ENCODE results near the gene ARAP2.
"Not testable (repeated sequence)": the region's sequence is repeated elsewhere in the genome, so short reads cannot be mapped to it uniquely, and the experiment has no call there.

The ARAP2 gene

DNA sequence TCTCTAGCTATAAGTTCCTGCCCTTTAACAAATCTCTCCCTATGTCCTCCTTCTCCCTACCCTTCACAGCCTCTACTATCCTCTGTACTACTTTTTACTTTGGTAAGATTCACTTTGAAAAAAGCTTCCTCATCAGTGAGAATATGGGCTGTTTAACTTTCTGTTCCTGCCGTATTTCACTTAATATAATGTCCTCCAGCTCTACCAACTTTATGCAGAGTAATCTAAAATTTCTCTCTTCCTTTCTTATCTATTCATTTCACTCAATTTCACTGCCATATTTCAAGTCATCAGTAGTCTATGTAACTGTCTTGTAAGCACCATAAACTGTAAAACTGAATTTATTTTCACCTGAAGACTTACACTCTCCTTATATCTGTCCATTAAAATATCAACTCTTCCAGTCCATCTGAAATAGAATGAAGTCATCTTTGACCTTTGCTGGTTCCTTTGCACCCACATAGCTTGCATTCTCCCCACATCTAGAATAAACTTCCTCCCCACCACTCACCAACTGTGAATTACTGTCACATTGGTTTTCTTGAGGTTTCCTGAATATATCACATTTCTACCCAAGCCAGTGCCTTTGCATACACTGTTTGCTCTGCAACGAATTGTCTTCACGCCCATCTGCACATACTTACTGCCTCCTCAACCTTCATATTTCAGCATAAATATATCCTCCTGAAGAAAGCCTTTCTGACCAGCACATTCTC lies 54.6 kb downstream of the ARAP2 start:
- no peak overlapping the region for H3K4me3 ChIP-seq (ENCODE audit: low read depth, low read length)

DNA sequence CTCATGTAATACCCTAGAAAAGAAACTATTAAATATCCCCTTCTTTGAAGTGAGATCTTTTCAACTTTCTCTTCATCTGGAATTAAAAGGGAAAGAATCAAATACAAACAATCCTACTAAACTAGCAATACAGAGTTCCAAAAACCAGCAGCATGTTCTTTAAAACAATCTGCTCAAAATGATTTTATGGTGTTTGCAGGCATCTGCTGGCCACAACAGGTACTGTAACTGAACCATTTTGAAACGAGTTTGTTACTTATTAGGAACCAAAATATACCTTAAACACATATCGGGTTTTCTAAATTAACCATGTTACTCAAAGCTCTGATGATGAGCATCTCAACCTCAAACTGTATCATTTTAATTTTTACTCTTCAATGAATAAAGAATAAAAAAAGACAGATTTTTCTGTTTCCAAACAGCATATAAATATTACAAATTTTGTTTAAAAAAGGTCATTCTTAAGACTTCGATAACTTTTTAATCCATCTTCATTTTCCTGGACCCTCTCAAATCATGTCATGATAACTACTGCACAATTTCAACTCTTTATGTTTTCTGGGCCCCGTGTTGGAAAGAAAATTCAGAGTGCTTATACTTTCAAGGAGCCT lies 56.5 kb downstream of the ARAP2 start:
- no peak overlapping the region for H3K4me3 ChIP-seq (ENCODE audit: low read depth, low read length)

DNA sequence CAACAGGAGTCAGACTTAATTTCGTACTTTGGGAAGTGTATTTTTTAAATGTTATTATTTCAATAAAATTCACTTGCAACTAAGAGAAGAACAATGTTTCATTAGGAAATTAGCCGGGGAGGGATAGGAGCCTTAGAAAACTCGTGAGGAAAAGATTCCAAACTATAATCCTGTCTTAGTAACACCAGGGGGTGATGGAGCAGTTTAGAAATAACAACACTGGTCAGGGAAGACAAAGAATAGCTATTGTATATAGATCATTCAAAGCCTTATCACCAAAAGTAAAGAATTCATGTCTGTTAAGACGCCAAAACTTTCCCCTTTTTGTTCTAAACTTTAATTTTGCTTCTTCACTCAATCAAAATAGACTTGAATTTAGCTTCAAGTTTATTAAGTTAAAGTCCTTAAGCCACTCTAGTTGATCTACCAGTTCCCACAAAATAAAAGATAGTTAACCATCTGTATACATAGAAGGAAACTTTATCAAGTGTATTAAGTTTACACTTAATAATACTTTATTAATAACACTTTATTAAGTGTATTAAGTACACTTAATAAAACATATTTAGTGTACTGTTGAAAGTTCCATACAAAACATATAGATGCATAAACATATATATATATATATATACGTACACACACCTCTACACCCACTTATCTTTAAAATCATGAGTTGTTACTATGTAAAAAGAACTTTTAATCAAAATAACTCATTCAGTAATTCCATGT lies 60.5 kb downstream of the ARAP2 start:
- no peak overlapping the region for H3K4me3 ChIP-seq (ENCODE audit: low read depth, low read length)

DNA sequence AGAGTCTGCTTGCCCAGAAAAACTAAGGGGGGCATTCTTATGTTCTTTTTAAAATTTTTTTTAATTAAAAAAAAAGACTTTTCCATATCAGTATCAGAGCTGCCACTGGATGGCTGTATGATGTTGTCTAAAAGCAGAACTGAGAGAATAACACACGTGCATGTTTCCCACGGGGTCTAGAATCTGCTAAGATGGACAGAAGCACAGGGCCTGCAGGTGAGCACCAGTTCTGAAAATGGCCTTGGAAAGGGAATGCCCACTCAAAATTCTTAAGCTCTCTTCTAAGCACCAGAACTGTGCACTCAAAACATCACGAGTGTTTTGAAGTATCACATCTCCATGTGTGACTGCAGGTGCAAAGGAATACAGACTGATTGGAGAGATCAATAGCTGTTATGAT lies 61.1 kb downstream of the ARAP2 start:
- H3K4me3 ChIP-seq (ENCODE audit: low read depth, low read length) = no peak overlapping the region

DNA sequence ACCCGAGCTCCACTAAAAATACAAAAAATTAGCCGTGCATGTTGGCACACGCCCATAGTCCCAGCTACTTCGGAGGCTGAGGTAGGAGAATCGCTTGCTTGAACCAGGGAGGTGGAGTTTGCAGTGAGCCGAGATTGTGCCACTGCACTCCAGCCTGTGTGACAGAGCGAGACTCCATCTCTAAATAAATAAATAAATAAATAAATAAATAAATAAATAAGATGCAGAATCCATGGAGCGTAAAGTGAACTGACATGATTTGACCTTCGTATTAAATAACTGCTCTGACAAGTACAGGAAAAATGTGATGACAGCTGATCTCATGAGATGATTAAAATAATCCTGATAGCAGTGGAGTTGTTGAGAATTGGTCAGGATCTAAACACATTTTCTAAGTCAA lies 62.0 kb downstream of the ARAP2 start:
- H3K4me3 ChIP-seq (ENCODE audit: low read depth, low read length) = not testable (repeated sequence)

DNA sequence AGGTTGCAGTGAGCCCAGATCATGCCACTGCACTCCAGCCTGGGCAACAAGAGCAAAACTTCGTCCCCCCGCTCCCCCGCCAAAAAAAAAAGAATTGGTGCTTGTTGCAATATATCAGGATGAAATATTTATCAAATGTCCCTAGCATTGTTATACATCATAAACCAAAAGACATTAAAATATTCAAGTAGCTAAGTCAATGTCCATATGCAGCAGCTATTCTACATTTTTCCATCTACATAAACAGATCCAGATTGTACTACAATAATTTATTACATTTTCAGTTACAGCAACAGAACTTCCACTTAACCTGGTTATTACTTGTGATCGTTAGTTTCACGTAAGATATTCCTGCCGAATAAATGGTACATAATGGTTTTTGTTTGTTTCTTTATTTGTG lies 64.1 kb downstream of the ARAP2 start:
- H3K4me3 ChIP-seq (ENCODE audit: low read depth, low read length) = no peak overlapping the region

DNA sequence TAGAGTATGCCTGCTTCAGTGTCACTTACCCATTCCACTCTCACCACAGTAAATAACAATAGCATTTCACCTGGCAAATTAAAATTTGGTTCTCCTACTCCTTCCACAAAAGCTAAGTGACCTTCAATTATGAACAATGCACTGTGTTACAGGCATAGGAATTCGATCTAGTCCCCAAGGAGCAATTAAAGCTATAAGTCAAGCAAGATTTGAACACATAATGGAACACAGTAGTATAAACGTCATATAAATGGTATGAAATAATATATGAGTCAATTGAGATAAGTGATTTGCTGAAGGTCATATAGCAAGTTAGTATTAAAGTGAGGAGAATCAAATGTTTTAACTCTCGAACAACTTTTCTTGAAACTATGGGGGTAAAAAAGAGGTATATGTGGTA lies 65.8 kb downstream of the ARAP2 start:
- H3K4me3 ChIP-seq (ENCODE audit: low read depth, low read length) = no peak overlapping the region

DNA sequence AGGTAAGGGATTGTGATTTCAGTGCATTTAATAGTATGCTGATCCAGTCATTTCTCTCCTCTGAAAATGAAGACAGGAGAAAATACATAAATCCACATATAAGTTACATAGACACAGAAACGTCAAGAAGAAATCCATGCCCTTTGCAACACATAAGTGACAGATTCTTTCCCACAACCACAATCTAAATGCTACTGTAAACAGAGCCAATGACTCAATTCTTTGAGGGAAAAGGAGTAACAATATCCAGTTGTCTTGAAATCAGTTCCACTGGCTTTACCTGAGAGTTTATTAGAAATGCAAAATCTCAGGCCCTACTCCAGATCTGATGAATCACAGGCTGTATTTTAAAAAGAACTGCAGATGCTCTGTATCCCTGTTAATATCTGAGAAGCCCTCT lies 66.4 kb downstream of the ARAP2 start:
- H3K4me3 ChIP-seq (ENCODE audit: low read depth, low read length) = no peak overlapping the region

DNA sequence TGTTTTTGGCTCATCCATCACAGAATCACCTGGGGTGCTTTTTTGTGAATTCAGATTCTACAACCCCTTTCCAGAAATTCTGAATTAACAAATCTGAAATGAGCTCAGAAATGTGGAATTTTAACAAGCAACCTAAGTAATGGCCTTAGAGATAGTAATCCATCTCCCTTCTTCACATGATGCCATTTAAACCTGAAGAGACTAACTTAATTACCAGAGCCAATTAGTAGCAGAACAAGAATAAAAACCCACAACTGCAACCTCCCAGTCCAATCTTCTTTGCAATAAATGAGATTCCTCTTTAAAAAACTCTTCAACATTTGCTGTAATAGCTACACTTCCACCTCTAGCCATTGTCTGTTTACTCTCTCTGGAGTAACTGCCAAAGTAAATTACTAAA lies 69.7 kb downstream of the ARAP2 start:
- H3K4me3 ChIP-seq (ENCODE audit: low read depth, low read length) = no peak overlapping the region

DNA sequence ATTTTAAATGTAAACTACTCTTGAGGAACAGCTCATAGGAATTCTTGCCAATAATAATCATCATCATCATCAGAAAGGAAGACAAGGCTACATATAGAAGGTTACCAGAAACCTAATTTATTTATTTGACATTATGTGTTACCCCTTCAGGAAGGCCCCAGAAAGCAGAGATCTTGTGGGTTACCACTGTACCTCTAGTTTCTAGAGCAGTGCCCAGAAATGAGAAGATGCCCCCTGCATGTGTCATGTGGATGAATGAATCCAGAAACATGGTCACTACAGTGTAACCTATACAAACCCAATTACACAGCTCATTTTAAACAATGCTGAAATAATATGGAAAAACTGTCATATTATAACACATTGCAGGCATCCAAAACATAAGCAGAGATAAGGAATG lies 70.4 kb downstream of the ARAP2 start:
- no peak overlapping the region for H3K4me3 ChIP-seq (ENCODE audit: low read depth, low read length)

DNA sequence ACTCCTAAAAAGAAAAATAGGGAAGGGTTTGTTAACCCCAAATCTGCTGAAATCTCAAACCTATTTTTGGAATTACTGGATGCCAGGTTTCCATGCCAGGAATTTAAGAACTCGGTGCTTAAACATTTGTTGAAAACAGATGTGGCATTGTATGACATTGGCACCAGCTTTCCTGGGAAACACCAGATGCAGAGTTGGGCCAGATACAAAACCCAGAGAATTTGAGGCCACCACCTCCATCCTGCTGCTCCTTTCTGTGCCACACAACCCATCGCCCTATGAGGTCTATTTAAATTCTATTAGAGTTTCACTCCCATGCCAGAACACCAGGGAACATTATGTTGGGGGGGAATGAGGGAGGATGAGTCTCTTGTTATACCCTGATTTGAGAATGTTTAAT lies 71.7 kb downstream of the ARAP2 start:
- H3K4me3 ChIP-seq (ENCODE audit: low read depth, low read length) = no peak overlapping the region

DNA sequence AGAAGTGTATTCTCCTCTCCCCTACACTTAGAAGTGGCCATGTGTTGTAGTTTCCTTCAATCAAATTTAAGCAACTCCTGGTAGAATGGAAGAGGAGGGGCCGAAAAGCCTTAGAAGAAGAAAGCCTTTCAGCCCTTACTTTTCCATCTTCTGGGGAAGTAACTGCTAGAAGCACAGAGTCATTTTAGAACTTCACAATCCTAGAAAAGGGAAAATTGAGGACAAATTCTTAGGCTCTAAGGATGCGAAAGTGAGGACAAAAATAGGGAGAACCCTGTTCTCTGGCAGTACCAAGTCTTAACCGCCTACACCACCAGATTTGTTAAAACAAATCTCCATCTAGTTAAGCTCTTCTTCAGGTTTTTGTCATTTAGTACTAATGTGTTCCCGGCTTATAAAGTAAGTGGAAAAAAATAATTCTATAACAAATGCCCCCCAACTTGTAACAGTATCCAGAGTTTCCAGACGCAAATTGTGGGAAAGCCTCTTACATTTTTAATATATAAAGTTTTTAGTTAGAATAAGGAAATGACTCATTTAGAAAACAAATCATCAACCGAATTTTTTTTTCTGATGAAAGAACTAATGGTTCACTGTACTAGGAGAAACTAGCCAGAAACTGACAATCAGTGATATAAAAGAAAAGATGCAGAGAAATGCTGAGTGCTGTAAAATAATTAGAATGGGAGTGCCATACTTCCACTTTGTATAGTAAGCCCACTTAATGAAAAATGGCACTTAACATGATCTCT lies 76.0 kb downstream of the ARAP2 start:
- no peak overlapping the region for H3K4me3 ChIP-seq (ENCODE audit: low read depth, low read length)

DNA sequence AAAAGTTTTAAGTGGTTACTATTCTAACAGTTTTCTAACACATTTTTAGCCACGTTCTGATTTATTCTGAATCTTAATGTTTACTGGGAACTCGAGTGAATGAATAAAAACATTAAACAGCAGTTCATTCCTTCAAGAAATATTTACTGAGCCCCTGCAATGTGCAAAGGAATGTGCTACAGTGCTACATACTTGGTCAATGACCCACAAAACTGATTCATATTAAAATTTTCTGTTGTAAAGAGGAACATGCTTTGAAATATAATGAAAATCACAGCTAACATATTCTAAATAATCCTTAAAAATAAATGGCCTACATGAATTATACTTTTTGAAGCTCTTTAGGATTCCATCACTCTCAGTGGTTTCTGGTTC lies 78.7 kb downstream of the ARAP2 start:
- H3K4me3 ChIP-seq (ENCODE audit: low read depth, low read length) = no peak overlapping the region

DNA sequence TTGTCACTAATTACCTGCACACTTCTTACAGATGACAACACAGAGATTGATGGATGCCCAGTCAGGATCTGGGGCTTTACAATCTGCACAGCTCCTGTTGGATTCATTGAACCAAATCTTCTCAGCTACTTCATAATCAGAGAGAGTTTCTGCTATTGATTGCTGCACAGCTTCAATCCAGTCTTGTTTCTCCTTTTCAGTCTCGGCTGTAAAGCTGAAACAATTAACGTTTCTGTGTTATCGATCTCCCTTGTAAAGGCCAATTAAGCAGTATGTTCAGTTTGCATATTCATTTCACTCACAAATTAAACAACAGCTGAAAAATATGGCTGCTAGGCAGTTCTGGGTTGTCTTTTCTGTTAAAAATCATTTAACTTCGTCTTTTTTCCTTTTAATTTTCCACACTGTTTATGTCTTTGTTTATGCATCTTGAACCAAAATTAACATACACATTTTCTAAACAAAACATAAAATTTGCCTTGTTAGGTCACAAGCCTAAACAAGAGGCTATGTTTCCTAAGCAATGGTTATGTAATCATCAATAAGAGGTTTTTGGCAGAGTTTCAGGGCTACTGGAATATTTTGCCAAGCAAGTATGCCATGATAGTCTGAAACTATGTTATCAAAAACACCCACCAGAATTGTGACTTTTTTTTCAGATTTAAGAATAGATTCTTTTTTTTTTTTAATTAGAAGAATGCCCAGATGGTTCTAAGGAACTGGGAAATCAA lies 79.2 kb downstream of the ARAP2 start:
- H3K4me3 ChIP-seq (ENCODE audit: low read depth, low read length) = no peak overlapping the region

DNA sequence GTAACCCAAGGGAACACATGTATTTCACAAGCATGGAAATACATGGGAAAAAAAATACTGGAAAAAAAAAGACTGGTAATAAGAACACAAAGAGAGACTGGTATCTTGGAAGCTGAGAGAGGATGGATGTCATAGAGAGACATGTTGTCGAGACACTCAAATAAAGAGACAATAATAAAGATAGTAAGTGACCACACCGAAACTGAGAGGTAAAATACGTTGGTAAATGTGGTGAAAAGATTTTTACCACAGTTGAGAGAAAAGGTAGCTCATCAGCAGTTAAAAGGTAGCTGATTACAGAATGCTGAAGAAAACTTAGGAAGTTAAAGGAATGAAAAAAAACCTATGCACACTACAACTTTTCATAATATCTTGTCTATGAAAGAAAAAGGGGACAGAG lies 81.1 kb downstream of the ARAP2 start:
- no peak overlapping the region for H3K4me3 ChIP-seq (ENCODE audit: low read depth, low read length)

DNA sequence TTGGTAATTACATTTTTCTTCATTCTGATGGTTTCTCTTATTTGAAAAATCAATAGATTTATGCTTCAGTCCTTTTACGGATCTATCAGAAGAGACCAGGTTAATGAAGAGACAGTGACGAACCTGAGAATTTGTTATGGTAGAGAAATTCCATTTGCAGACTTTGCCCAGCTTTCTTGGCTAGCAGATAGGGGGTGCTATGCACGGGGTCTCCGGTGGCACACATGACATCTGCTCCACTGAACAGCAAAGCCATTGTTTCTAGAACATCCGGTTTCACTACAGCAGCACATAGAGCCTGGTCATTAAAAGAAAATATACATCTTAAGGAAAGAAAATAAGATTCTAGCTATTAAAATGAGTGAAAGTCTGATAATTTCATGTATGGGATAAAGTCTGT lies 85.1 kb downstream of the ARAP2 start:
- H3K4me3 ChIP-seq (ENCODE audit: low read depth, low read length) = no peak overlapping the region

DNA sequence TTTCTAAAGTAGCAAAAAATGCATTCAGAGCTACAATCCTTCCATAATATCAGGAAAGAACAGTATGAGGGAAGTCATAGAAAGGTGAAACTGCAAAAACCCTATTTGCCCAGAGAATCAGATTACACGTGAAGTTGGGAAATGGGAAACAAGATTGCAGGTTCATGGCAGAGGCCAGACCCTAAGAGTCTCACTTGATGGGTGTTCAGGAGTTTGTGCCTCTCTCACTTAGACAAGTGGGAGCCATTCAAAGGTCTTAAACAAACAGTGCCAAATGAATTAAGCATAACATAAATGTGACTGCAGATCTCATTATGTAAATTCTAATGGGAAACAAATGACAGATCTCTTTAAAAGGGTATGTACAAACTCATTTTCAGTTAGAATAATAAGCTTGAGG lies 91.6 kb downstream of the ARAP2 start:
- no peak overlapping the region for H3K4me3 ChIP-seq (ENCODE audit: low read depth, low read length)

DNA sequence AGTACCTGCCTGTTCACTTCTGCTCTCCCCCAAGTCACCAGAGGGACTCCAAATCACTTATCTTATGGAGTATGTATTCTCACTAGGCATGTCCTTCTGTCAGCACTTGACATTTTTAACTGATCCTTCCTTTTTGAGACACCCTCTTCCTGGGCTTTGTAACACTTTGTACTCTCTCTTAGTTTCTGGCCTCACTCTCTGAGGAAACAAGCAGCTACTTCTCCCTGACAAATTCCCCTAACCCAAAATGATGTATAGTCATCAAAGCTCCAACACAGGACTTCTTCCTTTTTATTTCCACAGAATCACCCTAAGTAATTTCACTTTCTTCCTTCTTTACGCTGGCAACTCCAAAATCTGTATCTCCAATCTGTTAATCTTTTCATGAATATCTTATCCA lies 101.8 kb downstream of the ARAP2 start:
- H3K4me3 ChIP-seq (ENCODE audit: low read depth, low read length) = no peak overlapping the region

DNA sequence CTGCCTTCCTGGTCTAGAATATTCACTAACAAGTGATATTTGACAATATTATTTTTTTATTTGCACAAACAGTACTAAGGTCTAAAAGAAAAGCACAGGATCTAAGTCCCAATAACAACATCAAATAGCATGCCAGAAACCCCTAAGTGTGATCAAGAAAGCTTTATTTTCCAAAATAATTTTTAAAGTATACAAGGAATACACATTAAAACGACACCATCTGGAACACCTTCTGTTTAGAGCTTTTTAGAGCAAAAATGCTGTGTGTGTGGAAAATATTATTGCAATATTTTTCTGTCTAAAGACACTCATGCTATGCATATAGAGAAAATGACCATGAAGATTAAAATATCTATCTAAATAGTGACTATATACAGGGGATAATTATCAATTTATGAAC lies 103.1 kb downstream of the ARAP2 start:
- H3K4me3 ChIP-seq (ENCODE audit: low read depth, low read length) = no peak overlapping the region

DNA sequence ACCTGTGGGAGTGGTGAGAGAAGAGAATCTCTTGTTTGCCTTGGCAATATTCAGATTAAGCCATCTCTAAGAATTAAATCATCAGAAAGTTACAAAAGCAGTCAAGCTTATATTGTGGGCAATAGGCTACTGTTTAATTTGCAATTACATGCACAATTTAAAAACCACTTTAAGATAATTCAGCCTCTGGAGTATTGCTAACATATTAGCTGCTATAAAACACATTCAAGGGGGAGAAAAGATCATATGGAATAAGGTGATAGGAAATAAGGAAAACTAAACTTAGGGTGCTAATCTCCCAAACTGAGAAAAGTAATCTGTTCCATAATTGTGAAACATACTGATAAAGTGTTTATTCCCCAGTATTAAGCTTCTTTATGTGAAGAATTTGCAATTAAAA lies 103.9 kb downstream of the ARAP2 start:
- no peak overlapping the region for H3K4me3 ChIP-seq (ENCODE audit: low read depth, low read length)

DNA sequence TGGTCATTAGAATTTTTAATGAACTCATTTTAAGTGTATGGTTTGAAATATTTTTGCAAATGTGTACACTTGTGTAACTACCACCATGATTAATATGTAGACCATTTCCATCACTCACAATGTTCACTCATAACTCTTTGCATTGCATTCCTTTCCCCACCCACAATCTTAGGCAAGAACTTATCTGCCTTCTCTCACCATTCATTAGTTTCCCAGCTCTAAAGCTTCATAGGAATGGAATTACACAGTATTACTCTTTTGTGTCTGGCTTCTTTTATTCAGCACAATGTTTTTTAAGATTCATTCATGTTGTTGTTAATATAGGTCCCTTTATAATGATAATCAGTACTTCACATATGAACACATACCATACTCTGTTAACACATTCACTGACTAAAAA lies 106.1 kb downstream of the ARAP2 start:
- no peak overlapping the region for H3K4me3 ChIP-seq (ENCODE audit: low read depth, low read length)
